ENCODE results near the gene KCNS3. TPM values are rescaled to one million over a fixed set of nuclear protein-coding genes. Genes with fewer than 3 reads are reported as not detected.

Gene KCNS3
- polyA plus RNA-seq, 12 donors: 4.9 to 22.9 (median 7.2) TPM; not detected in 1

Other genes starting within 250 kb of the KCNS3 start
- 10 to 100 TPM in 11 of 12 donors, not detected in 1; 37.3 to 60.1 (median 47.0) TPM for gene SMC6, start 124.9 kb upstream of the KCNS3 start, polyA plus RNA-seq (ENCODE audit: insufficient read length in 12 of 12)
- 10 to 100 TPM in 9 of 12 donors, 1 to 10 TPM in 2, not detected in 1; 7.9 to 18.5 (median 12.8) TPM for gene GEN1, start 124.5 kb upstream of the KCNS3 start, polyA plus RNA-seq (ENCODE audit: insufficient read length in 12 of 12)
- 1 to 10 TPM in 3 of 12 donors, under 1 TPM in 5, not detected in 4; 0.34 to 1.5 (median 0.77) TPM for gene MSGN1, start 62.2 kb upstream of the KCNS3 start, polyA plus RNA-seq (ENCODE audit: insufficient read length in 12 of 12)

All from muscle of arm (tissue), 12 donors.